ENCODE data around the gene SLC24A4.

- TF ChIP-seq, protein P1, sequence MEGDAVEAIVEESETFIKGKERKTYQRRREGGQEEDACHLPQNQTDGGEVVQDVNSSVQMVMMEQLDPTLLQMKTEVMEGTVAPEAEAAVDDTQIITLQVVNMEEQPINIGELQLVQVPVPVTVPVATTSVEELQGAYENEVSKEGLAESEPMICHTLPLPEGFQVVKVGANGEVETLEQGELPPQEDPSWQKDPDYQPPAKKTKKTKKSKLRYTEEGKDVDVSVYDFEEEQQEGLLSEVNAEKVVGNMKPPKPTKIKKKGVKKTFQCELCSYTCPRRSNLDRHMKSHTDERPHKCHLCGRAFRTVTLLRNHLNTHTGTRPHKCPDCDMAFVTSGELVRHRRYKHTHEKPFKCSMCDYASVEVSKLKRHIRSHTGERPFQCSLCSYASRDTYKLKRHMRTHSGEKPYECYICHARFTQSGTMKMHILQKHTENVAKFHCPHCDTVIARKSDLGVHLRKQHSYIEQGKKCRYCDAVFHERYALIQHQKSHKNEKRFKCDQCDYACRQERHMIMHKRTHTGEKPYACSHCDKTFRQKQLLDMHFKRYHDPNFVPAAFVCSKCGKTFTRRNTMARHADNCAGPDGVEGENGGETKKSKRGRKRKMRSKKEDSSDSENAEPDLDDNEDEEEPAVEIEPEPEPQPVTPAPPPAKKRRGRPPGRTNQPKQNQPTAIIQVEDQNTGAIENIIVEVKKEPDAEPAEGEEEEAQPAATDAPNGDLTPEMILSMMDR (IDR thresholded peaks at IDR 0.05), result no peak
- no peak for TF ChIP-seq POLR2AphosphoS5 (IDR thresholded peaks at IDR 0.05)
Measured at GRCh38 chr14:92382677-92383076, 59.7 kb downstream of the SLC24A4 start.

All from breast epithelium (tissue), 3 donors.